Hepatic stellate cell (primary cell): ENCODE data around the gene TMEM232.
"Not testable (repeated sequence)": the region's sequence is repeated elsewhere in the genome, so short reads cannot be mapped to it uniquely, and the experiment has no call there.

Source experiments
- DNase-seq: peaks from one replicate; pipeline ENCODE4 v3.0.0; 2011; ENCODE audit warnings: low spot score

The TMEM232 gene

GRCh38 chr5:110707260-110707844, 19.1 kb downstream of the TMEM232 start:
- no peak for DNase-seq

DNA sequence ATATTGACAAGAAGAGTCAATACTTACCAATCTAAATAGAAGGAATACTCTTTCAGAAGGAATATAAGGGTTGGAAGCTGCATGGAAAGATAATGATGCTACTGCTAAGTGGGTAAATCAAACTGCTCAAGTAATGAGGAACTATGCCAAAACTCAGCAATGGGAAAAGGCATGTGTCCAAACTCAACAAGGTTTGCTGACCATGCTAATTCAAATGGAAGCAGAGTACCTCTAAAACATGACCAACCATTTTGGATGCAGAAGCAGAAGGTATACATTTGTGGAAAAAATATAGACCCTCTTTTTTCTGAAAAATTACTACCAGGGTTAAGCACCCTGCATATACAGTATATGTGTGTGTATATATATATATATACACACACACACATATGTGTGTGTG, 21.1 kb downstream of the TMEM232 start:
- no peak for DNase-seq

GRCh38 chr5:110703481-110703880, 23.0 kb downstream of the TMEM232 start:
- no peak for DNase-seq

GRCh38 chr5:110702704-110703103, 23.8 kb downstream of the TMEM232 start:
- no peak for DNase-seq

GRCh38 chr5:110702300-110702699, 24.2 kb downstream of the TMEM232 start:
- peak; percentile 2 for DNase-seq

DNA sequence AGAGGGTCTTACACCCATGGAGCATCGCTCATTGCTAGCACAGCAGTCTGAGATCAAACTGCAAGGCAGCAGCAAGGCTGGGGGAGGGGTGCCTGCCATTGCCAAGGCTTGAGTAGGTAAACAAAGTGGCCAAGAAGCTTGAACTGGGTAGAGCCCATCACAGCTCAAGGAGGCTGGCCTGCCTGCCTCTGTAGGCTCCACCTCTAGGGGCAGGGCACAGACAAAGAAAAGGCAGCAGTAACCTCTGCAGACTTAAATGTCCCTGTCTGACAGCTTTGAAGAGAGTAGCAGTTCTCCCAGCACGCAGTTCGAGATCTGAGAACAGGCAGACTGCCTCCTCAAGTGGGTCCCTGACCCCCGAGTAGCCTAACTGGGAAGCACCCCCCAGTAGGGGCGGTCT, 33.8 kb downstream of the TMEM232 start:
- not testable (repeated sequence) for DNase-seq

GRCh38 chr5:110690587-110690986, 35.9 kb downstream of the TMEM232 start:
- not testable (repeated sequence) for DNase-seq

DNA sequence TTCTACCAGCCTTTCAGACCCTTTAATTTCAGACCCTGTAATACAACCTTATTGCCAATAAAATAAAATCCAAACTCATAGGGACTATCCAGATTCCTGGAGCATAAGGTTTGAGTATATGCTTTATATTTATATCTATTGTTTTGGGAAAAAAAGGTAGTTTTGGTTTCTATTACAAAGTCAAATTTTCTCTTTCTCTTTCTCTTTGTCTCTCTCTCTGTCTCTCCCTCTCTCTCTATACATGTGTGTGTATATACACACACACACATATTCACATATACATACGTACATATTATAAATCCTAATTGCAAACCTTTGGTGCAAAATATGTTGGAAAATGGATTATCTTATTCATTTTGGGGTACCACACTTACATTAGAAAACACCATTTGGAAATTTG, 39.0 kb downstream of the TMEM232 start:
- no peak for DNase-seq

- DNase-seq: no peak
These were observed 40.2 kb downstream of the TMEM232 start for GRCh38 chr5:110686270-110686669.

DNA sequence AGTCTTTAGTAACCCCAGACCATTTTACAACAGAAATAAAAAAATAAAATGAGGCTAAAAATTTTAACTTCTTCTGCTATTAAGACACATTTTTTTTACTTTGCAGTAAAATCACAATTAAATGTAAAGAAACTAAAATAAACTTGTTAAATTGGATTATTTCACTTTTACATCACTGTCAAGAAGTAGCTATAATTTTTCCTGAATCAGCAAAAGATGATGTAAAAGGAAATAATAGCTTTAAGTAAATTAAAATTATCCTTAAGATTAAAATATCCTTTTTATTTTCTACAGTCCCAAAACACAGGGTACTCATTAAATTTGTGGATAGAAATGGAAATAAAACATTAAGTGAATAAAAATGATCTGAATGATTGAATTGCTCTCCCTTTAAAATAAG, 44.5 kb downstream of the TMEM232 start:
- no peak for DNase-seq

DNA sequence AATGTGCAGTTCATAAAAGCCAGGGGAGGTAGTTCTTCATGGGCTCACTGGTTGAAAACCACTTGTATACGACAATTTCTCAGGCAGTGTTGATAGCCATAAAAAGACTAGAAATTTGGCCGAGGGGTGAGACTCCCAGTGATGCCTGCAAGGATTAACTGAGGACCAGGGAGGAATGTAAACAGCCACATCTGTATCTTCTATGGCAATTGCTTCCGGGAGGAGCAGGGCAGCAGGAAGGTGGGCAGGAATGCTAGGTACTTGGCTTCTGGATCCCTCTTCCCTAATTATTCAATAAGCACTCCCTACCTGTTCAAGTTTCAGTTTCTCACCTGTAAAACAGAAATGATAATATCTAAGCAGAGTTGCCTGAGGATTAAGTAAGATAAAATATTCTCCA, 45.4 kb downstream of the TMEM232 start:
- DNase-seq: no peak

GRCh38 chr5:110676554-110676953, 49.9 kb downstream of the TMEM232 start:
- DNase-seq: not testable (repeated sequence)

DNA sequence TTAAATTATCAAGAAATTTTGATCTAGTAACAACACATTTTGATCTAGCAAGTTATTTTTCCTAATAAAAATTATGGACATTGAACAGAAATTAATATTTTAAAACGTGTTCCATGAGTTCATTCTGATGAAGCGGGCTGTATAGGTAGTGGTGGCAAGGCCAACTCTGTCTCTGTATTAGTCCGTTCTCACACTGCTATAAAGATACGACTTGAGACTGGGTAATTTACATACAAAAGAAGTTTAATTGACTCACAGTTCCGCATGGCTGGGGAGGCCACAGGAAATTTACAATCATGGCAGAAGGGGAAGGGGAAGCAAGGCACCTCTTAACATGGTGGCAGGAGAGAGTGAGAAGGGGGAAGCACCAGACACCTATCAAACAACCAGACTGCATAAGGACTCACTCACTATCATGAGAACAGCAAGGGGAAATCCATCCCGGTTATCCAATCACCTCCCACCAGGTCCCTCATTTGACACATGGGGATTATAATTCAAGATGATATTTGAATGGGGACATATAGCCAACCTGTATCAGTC, 61.2 kb downstream of the TMEM232 start:
- no peak for DNase-seq

DNA sequence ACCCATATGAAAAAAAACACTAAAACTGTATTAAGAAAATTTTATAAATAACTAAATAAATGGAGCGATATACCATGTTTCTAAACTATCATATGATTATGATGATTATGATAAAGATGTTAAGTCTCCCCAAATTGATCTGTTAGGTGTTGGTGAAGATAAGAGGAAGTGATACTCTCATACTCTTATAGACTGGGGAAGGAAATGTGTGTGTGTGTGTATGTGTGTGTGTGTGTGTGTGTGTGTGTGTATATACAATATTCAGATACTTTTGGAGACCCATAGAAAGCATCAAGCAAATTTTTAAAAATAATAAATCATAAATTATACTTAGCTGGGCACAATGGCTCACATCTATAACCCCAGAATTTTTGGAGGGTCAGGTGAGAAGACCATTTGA, 62.9 kb downstream of the TMEM232 start:
- DNase-seq: no peak

DNA sequence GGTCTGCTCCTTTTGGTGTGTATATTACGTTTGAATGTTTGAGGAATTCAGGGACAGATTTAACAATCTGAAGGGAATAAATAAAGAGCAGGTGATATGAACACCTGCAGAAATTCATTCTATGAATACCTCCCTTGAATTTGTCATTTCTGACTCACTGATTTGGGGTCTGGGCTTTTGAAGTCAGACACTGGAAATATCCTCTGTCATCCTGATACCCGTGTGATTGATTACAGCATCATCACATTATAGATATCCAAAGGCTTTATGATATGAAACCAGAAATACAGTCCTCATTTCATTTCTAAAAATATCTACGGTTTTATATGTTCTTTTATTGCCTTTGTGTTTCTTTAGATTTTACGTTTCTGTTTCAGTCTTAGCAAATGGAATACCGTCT, 68.5 kb downstream of the TMEM232 start:
- no peak for DNase-seq

- DNase-seq: no peak
These were observed 73.1 kb downstream of the TMEM232 start for GRCh38 chr5:110653231-110653970.

- peak; percentile 34 for DNase-seq
These were observed 75.0 kb downstream of the TMEM232 start for GRCh38 chr5:110651507-110651906.

GRCh38 chr5:110644357-110644756, 82.1 kb downstream of the TMEM232 start:
- DNase-seq: no peak

- no peak for DNase-seq
These were observed 87.2 kb downstream of the TMEM232 start for GRCh38 chr5:110638970-110639902.

DNA sequence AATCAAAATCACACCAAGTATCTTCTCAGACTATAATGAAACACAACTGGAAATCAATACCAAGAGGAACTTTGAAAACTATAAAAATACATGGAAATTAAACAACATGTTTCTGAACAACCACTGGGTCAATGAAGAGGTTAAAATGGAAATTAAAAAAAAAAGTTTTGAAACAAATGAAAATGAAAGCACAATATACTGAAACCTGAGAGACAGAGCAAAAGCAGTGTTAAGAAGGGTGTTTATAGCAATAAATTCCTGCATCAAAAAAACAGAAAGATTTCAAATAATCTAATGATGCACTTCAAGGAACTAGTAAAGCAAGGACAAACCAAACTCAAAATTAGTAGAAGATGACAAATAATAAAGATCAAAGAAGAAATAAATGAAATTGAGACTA, 92.0 kb downstream of the TMEM232 start:
- DNase-seq: no peak

GRCh38 chr5:110631236-110631635, 95.2 kb downstream of the TMEM232 start:
- DNase-seq: no peak

- DNase-seq: no peak
These were observed 96.1 kb downstream of the TMEM232 start for GRCh38 chr5:110630350-110630749.
